Chondrocyte (in vitro differentiated cells): Measurements from ENCODE around the gene SAMSN1. TPM values are rescaled to one million over a fixed set of nuclear protein-coding genes. Genes with fewer than 3 reads are reported as not detected.

ENCODE experiments used
- DNase-seq: peaks from one replicate; pipeline ENCODE4 v3.0.0; 2021; ENCODE audit warnings: mixed read lengths, low spot score
- H3K27ac Mint-ChIP-seq: one replicate; pipeline ENCODE4 v1.8.0; 2021; ENCODE audit warnings: mild to moderate bottlenecking, moderate library complexity, mixed read lengths; ENCODE audit not compliant: unreplicated experiment
- H3K27me3 Mint-ChIP-seq: 2 replicates; pipeline ENCODE4 v1.8.0; 2021; ENCODE audit warnings: low read depth, mixed read lengths
- H3K36me3 Mint-ChIP-seq: 2 replicates; pipeline ENCODE4 v1.8.0; 2021; ENCODE audit warnings: low read depth, mixed read lengths
- H3K4me1 Mint-ChIP-seq: 2 replicates; pipeline ENCODE4 v1.8.0; 2021; ENCODE audit warnings: low read depth, mild to moderate bottlenecking, mixed read lengths
- H3K4me3 Mint-ChIP-seq: one replicate; pipeline ENCODE4 v1.8.0; 2021; ENCODE audit warnings: mild to moderate bottlenecking, moderate library complexity, mixed read lengths; ENCODE audit not compliant: unreplicated experiment
- H3K9me3 Mint-ChIP-seq: 2 replicates; pipeline ENCODE4 v1.8.0; 2021; ENCODE audit warnings: low read depth, mixed read lengths
- long read RNA-seq: library from polyadenylated mRNA; stranded (forward); transcript quantifications from one replicate; pipeline ENCODE4 v2.0.0, GENCODE V29; 2021
- total RNA-seq: library from RNA; stranded (reverse); gene quantifications from 3 replicates; pipeline ENCODE4 v1.2.1, GENCODE V29; 2021
- TF ChIP-seq, protein P1 (sequence below): fragments of 200-600 bp; sonication (generic); IDR thresholded peaks from 2 replicates; pipeline ENCODE4 v1.5.0; 2021; ENCODE audit warnings: antibody characterized with exemption, mild to moderate bottlenecking, moderate library complexity

SAMSN1 gene
- not detected in 3 replicates for total RNA-seq
- long read RNA-seq, result 0 reads

DNA sequence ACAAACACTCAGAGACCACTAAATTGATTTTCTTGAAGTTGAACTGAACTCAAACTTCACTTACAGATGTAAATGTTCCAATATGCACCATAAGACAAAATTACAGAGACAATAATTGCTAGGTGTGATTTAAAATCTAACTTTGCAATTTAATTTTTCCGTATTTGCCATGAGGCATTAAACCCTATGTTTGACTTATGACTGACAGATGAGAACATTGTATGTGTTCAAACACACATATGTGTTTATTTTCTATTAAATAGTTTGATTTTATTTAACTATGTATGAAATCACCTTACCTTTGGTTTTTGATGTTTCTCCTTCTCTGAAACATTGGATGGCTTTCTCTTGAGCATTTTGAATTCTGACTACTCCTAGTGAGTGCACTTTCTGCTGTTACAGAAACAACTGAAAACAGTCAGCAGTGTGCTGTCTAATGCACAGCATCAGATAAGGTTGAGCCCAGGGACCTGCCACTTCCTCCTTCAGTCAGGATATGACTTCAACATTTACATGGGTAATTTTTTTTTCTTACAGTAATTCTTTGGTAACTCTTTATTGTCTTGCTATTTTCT lies at the start of gene SAMSN1:
SAMSN1 (minus strand) TSS at position 410 of the 575 bp plus-strand sequence; CDS start at position 356, 54 bp downstream.
- no peaks in the 10 kb centered on the region for H3K27me3 Mint-ChIP-seq
- H3K4me3 Mint-ChIP-seq, result no peak within 1 kb of the TSS
- H3K4me1 Mint-ChIP-seq, result no peaks in the 10 kb centered on the region
- DNase-seq, result no peak
- no peaks in the 10 kb centered on the region for H3K9me3 Mint-ChIP-seq
- TF ChIP-seq, protein P1, sequence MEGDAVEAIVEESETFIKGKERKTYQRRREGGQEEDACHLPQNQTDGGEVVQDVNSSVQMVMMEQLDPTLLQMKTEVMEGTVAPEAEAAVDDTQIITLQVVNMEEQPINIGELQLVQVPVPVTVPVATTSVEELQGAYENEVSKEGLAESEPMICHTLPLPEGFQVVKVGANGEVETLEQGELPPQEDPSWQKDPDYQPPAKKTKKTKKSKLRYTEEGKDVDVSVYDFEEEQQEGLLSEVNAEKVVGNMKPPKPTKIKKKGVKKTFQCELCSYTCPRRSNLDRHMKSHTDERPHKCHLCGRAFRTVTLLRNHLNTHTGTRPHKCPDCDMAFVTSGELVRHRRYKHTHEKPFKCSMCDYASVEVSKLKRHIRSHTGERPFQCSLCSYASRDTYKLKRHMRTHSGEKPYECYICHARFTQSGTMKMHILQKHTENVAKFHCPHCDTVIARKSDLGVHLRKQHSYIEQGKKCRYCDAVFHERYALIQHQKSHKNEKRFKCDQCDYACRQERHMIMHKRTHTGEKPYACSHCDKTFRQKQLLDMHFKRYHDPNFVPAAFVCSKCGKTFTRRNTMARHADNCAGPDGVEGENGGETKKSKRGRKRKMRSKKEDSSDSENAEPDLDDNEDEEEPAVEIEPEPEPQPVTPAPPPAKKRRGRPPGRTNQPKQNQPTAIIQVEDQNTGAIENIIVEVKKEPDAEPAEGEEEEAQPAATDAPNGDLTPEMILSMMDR, result no peak
- H3K27ac Mint-ChIP-seq, result no peak within 1 kb of the TSS
- H3K36me3 Mint-ChIP-seq, result no peaks in the 10 kb centered on the region

DNA sequence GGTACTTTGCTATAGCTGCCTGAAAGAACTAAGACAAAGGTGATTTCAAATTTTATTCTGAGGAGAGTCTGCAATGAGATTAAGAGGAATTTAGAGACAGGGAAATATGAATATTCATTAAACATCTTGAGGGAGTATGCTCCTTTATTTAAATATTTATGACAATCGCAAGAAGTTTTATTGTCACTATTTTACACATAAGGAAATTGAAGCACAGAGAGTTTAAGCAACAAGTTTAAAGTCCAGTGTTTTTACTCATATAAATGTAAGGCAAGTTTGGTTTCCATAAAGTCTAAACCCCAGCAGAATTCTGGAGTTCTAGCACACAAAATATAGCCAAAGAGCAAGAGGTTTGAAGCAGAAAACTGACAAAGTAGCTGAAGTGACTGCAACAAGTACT lies 49.3 kb upstream of the SAMSN1 start:
- no peaks in the 10 kb centered on the region for H3K36me3 Mint-ChIP-seq
- TF ChIP-seq, protein P1, result no peak
- H3K4me1 Mint-ChIP-seq, result no peaks in the 10 kb centered on the region
- no peak overlapping the region for H3K27ac Mint-ChIP-seq
- H3K4me3 Mint-ChIP-seq, result no peak overlapping the region
- no peak for DNase-seq
- H3K27me3 Mint-ChIP-seq, result peaks cover 2% of the 10 kb centered on the region
- peaks cover 8% of the 10 kb centered on the region for H3K9me3 Mint-ChIP-seq

DNA sequence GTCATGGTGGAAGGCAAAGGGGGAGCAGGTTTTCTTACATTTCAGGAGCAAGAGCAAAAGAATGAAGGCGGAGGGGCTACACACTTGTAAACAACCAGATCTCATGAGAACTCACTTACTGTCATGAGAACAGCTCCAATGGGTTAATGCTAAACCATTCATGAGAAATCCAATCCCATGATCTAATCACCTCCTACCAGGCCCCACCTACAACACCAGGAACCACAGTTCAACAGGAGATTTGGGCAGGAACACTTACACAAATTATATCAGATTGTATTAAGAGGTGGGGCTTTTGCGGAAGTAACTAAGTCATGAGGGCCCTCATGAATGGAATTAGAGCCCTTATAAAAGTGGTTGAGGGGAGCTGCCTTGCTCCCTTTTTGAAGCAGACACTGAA lies 48.9 kb upstream of the SAMSN1 start:
- H3K27ac Mint-ChIP-seq, result no peak overlapping the region
- no peaks in the 10 kb centered on the region for H3K36me3 Mint-ChIP-seq
- peaks cover 2% of the 10 kb centered on the region for H3K27me3 Mint-ChIP-seq
- H3K4me3 Mint-ChIP-seq, result no peak overlapping the region
- TF ChIP-seq, protein P1, result no peak
- peaks cover 4% of the 10 kb centered on the region for H3K9me3 Mint-ChIP-seq
- H3K4me1 Mint-ChIP-seq, result no peaks in the 10 kb centered on the region
- DNase-seq, result no peak

DNA sequence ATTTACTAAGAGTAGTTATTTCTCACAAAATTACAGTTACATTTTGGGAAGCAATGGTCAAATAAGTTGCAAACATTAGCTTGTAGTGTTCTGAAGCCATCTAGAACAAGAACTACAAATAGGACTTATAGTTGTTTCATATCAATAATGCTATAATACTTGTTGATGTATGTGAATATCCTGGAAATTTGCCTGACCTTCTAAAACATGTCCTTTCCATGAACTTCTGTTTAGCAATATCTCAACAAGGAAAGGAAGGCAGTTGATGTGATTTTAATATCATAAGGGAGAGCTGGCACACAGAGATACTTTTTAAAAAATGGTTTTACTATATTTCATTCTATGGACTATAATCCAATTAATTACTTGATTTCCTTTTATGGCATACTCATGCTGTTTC lies 47.1 kb upstream of the SAMSN1 start:
- Mint-ChIP-seq H3K9me3 (peaks cover 6% of the 10 kb centered on the region), H3K4me3 (no peak overlapping the region), H3K36me3 (no peaks in the 10 kb centered on the region), H3K27me3 (peaks cover 2% of the 10 kb centered on the region), H3K27ac (no peak overlapping the region), H3K4me1 (no peaks in the 10 kb centered on the region)
- TF ChIP-seq, protein P1, result no peak
- DNase-seq, result no peak

DNA sequence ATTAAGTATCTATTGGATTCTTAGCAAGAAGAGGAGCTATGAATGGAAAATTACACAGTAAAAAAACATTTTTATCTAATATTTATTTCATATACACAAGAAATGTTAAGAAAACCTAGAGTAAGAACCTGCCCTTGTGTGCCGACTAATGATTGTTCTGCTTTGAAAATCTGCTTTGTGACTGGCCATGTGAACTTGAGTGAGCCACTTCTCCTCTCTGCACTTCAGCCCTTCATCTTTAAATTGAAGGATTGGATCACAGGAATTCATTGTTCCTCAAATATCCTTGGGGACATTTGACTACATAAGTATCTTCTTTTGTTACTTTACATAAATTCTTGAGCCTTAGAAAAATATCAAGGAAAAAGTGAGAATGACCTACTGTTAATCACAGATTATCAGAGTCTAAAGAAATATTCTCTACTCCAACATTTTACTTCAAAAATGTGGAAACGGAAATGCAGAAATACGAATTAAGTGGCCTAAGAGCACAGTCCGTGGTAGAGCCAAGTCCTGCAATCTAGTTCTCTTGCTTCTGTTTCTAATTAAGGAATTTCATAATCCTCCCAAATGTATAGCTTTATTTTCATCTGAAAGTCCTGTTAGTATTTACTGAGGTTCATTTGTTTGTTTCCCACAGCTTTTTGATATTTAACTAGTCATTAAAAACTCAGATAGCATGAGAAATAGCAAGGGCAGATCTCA lies 46.3 kb upstream of the SAMSN1 start:
- TF ChIP-seq, protein P1, result no peak
- H3K36me3 Mint-ChIP-seq, result no peaks in the 10 kb centered on the region
- no peaks in the 10 kb centered on the region for H3K4me1 Mint-ChIP-seq
- H3K27me3 Mint-ChIP-seq, result peaks cover 2% of the 10 kb centered on the region
- H3K4me3 Mint-ChIP-seq, result no peak overlapping the region
- no peak overlapping the region for H3K27ac Mint-ChIP-seq
- DNase-seq, result no peak
- peaks cover 6% of the 10 kb centered on the region for H3K9me3 Mint-ChIP-seq
